GM23338 (cell line): Measurements from ENCODE around the gene FAM229B. TPM values are rescaled to one million over a fixed set of nuclear protein-coding genes. Genes with fewer than 3 reads are reported as not detected.

ENCODE experiments used
- ATAC-seq: fragments of 200-7000 bp; cut with Tn5 transposase; 3 replicates; pipeline ENCODE4 v1.9.1; 2020
- DNase-seq: peaks from one replicate; pipeline ENCODE4 v3.0.0-alpha.2; 2015; ENCODE audit warnings: low spot score
- H2AFZ ChIP-seq: fragments of 200-600 bp; sonication (generic); 2 replicates; pipeline ENCODE4 v1.8.0; 2016; ENCODE audit warnings: antibody characterized with exemption, mild to moderate bottlenecking, moderate library complexity
- H3F3A ChIP-seq: fragments of 200-600 bp; sonication (generic); replicated peaks from 2 replicates; pipeline ENCODE4 v1.8.0; 2017; ENCODE audit warnings: antibody characterized with exemption, mixed run types, low read depth
- H3K27ac ChIP-seq: fragments of 200-600 bp; sonication (generic); 2 replicates; pipeline ENCODE4 v1.6.1; 2016; ENCODE audit warnings: low read depth
- H3K27me3 ChIP-seq: fragments of 200-600 bp; sonication (generic); 2 replicates; pipeline ENCODE4 v1.8.0; 2016; ENCODE audit warnings: mild to moderate bottlenecking, mixed run types, moderate library complexity; ENCODE audit not compliant: insufficient read depth
- H3K36me3 ChIP-seq: fragments of 200-600 bp; sonication (generic); 2 replicates; pipeline ENCODE4 v1.8.0; 2016; ENCODE audit warnings: mild to moderate bottlenecking; ENCODE audit not compliant: insufficient read depth
- H3K4me1 ChIP-seq: fragments of 200-600 bp; sonication (generic); 2 replicates; pipeline ENCODE4 v1.8.0; 2016; ENCODE audit warnings: mild to moderate bottlenecking, moderate library complexity; ENCODE audit not compliant: insufficient read depth
- H3K4me2 ChIP-seq: fragments of 200-600 bp; sonication (generic); 2 replicates; pipeline ENCODE4 v1.7.1; 2017; ENCODE audit warnings: mixed run types
- H3K4me3 ChIP-seq: fragments of 200-600 bp; sonication (generic); 2 replicates; pipeline ENCODE4 v1.6.1; 2016; ENCODE audit warnings: mixed run types
- H3K79me2 ChIP-seq: fragments of 200-600 bp; sonication (generic); replicated peaks from 2 replicates; pipeline ENCODE4 v1.8.0; 2017; ENCODE audit warnings: mild to moderate bottlenecking; ENCODE audit not compliant: insufficient read depth
- H3K9me2 ChIP-seq: fragments of 200-600 bp; sonication (generic); 2 replicates; pipeline ENCODE4 v1.8.0; 2017; ENCODE audit not compliant: insufficient read depth
- H4K20me1 ChIP-seq: fragments of 200-600 bp; sonication (generic); replicated peaks from 2 replicates; pipeline ENCODE4 v1.8.0; 2017; ENCODE audit warnings: mild to moderate bottlenecking; ENCODE audit not compliant: insufficient read depth
- H3K27ac Mint-ChIP-seq: 2 replicates; pipeline ENCODE4 v1.8.0; 2020; ENCODE audit warnings: inconsistent platforms, mild to moderate bottlenecking, moderate library complexity, mixed read lengths
- H3K27me3 Mint-ChIP-seq: 3 replicates; pipeline ENCODE4 v1.8.0; 2022; ENCODE audit warnings: low read depth, mild to moderate bottlenecking, moderate library complexity, mixed read lengths, inconsistent platforms; ENCODE audit not compliant: insufficient read depth, poor library complexity
- H3K36me3 Mint-ChIP-seq: 3 replicates; pipeline ENCODE4 v1.8.0; 2021; ENCODE audit warnings: low read depth, mild to moderate bottlenecking, inconsistent platforms, moderate library complexity, mixed read lengths
- H3K4me1 Mint-ChIP-seq: 3 replicates; pipeline ENCODE4 v1.8.0; 2020; ENCODE audit warnings: mild to moderate bottlenecking, inconsistent platforms, mixed read lengths
- H3K4me3 Mint-ChIP-seq: 3 replicates; pipeline ENCODE4 v1.8.0; 2021; ENCODE audit warnings: moderate library complexity, mild to moderate bottlenecking, inconsistent platforms, mixed read lengths
- H3K9me3 Mint-ChIP-seq: 3 replicates; pipeline ENCODE4 v1.8.0; 2020; ENCODE audit warnings: moderate library complexity, mild to moderate bottlenecking, inconsistent platforms, mixed read lengths
- CREB1 ChIP-seq: fragments of 250-450 bp; sonication (Bioruptor Pico); IDR thresholded peaks from 2 replicates; pipeline ENCODE4 v1.5.0; 2020; ENCODE audit warnings: low read depth, mild to moderate bottlenecking, moderate library complexity
- CTCF ChIP-seq, 2 experiments: fragments of 200-600 bp in 1 of 2; sonication (generic) in 1 of 2; conservative IDR thresholded peaks; 2 replicates each; pipeline versions ENCODE4 v1.5.1 to v1.6.1; 2016 to 2017; ENCODE audit warnings: antibody characterized with exemption in 2 of 2, low read depth in 2 of 2, mild to moderate bottlenecking in 2 of 2, moderate library complexity in 1 of 2
- ETS1 ChIP-seq: IDR thresholded peaks from 2 replicates; pipeline ENCODE4 v1.6.1; 2016; ENCODE audit warnings: antibody characterized with exemption
- EZH2 ChIP-seq: fragments of 200-600 bp; sonication (generic); IDR thresholded peaks from one replicate; pipeline ENCODE4 v1.8.0; 2017; ENCODE audit warnings: antibody characterized with exemption, mild to moderate bottlenecking, low read depth; ENCODE audit not compliant: unreplicated experiment
- EZH2phosphoT487 ChIP-seq: fragments of 200-600 bp; sonication (generic); IDR thresholded peaks from one replicate; pipeline ENCODE4 v1.8.1; 2018; ENCODE audit warnings: antibody characterized with exemption; ENCODE audit not compliant: unreplicated experiment
- JUNB ChIP-seq: IDR thresholded peaks from one replicate; pipeline ENCODE4 v1.6.1; 2016; ENCODE audit warnings: antibody characterized with exemption; ENCODE audit not compliant: unreplicated experiment
- NANOG ChIP-seq: IDR thresholded peaks from 2 replicates; pipeline ENCODE4 v1.6.1; 2016; ENCODE audit warnings: antibody characterized with exemption, borderline replicate concordance
- POLR2AphosphoS5 ChIP-seq: IDR thresholded peaks from 2 replicates; pipeline ENCODE4 v1.6.1; 2016; ENCODE audit warnings: antibody characterized with exemption, low read depth
- REST ChIP-seq: IDR thresholded peaks from one replicate; pipeline ENCODE4 v1.6.1; 2018; ENCODE audit warnings: antibody characterized with exemption; ENCODE audit not compliant: unreplicated experiment
- STAT1 ChIP-seq: IDR thresholded peaks from one replicate; pipeline ENCODE4 v1.6.1; 2016; ENCODE audit warnings: antibody characterized with exemption; ENCODE audit not compliant: unreplicated experiment
- ZNF114 ChIP-seq: fragments of 250-450 bp; sonication (Bioruptor Pico); IDR thresholded peaks from 2 replicates; pipeline ENCODE4 v1.5.0; 2020; ENCODE audit warnings: mild to moderate bottlenecking, moderate library complexity
- ZNF331 ChIP-seq: fragments of 250-450 bp; sonication (Bioruptor Pico); IDR thresholded peaks from 2 replicates; pipeline ENCODE4 v1.5.0; 2020; ENCODE audit warnings: low read depth, mild to moderate bottlenecking, moderate library complexity
- ZNF462 ChIP-seq: fragments of 250-450 bp; sonication (Bioruptor Pico); IDR thresholded peaks from 2 replicates; pipeline ENCODE4 v1.5.0; 2020; ENCODE audit warnings: mild to moderate bottlenecking, moderate library complexity
- polyA plus RNA-seq: library from polyadenylated mRNA; unstranded; fragments of >200 nt; fragmentation: Nextera tagmentation; extraction: Ambion mirVana; gene quantifications from 2 replicates; pipeline ENCODE4 v1.2.1, GENCODE V29; 2016
- total RNA-seq: library from RNA; depleted of rRNA; stranded (reverse); fragments of >200 nt; shearing (Covaris generic); gene quantifications from 2 replicates; pipeline ENCODE4 v1.2.3, GENCODE V29; 2014

The FAM229B gene
- total and polyA plus RNA-seq, 2 experiments from 2014 or later: 4.4 to 32.9 TPM

GRCh38 chr6:112149719-112150263, 62.4 kb downstream of the FAM229B start:
- no peak for ATAC-seq
- peak overlapping the region; percentile 16; the same call in 1 of the 2 replicates for H2AFZ ChIP-seq
- no peak for DNase-seq

More at GRCh38 chr6:112149719-112150263, 62.4 kb downstream of the FAM229B start:
- no peaks in the 10 kb centered on the region for H3K4me1 ChIP-seq
- no peaks in the 10 kb centered on the region for H3K79me2 ChIP-seq
- Mint-ChIP-seq H3K4me1 (no peaks in the 10 kb centered on the region; the same call in 2 of the 3 replicates), H3K27me3 (no peaks in the 10 kb centered on the region), H3K27ac (no peak overlapping the region), H3K4me3 (no peak overlapping the region), H3K9me3 (no peaks in the 10 kb centered on the region), H3K36me3 (no peaks in the 10 kb centered on the region)
- H3K36me3 ChIP-seq: no peaks in the 10 kb centered on the region
- TF ChIP-seq JUNB (no peak), POLR2AphosphoS5 (no peak), ZNF462 (CRISPR knock-in tag) (no peak), NANOG (no peak), ETS1 (no peak), ZNF331 (CRISPR knock-in tag) (no peak), ZNF114 (CRISPR knock-in tag) (no peak), REST (no peak), EZH2phosphoT487 (no peak), STAT1 (no peak), EZH2 (no peak), CTCF (conservative IDR thresholded peaks at IDR 0.05; ENCODE audit: low read depth in 2 of 2) (no peak), CREB1 (no peak)
- no peaks in the 10 kb centered on the region for H4K20me1 ChIP-seq
- no peak overlapping the region for H3K4me3 ChIP-seq
- no peaks in the 10 kb centered on the region for H3K9me2 ChIP-seq
- H3F3A ChIP-seq: no peaks in the 10 kb centered on the region
- no peak overlapping the region for H3K27ac ChIP-seq
- no peaks in the 10 kb centered on the region for H3K27me3 ChIP-seq
- H3K4me2 ChIP-seq: no peak overlapping the region
